Thoracic aorta (tissue), 2 donors: Measurements from ENCODE around the gene COPS6. TPM values are rescaled to one million over a fixed set of nuclear protein-coding genes. Genes with fewer than 3 reads are reported as not detected.

ENCODE experiments used
- ATAC-seq: fragments of 150-250 bp; one replicate; pipeline ENCODE4 v1.8.0; 2017; ENCODE audit warnings: low read depth; ENCODE audit not compliant: insufficient number of reproducible peaks, low FRiP score
- DNase-seq: peaks from one replicate; pipeline ENCODE4 v3.0.0-alpha.2; 2020; ENCODE audit warnings: low spot score
- H3K27ac ChIP-seq, 2 donors: fragments of 200-600 bp; sonication (generic); 1 replicate in 1 of 2; 2 replicates in 1 of 2; pipeline ENCODE4 v1.5.1; 2016; ENCODE audit warnings: mild to moderate bottlenecking in 2 of 2, moderate library complexity in 2 of 2
- H3K27me3 ChIP-seq: fragments of 200-600 bp; sonication (generic); replicated peaks from 2 replicates; pipeline ENCODE4 v1.6.0; 2016; ENCODE audit warnings: mild to moderate bottlenecking; ENCODE audit not compliant: insufficient read depth
- H3K36me3 ChIP-seq: fragments of 200-600 bp; sonication (generic); one replicate; pipeline ENCODE4 v1.5.1; 2016
- H3K4me1 ChIP-seq, 2 donors: fragments of 200-600 bp; sonication (generic); 1 replicate in 1 of 2; 2 replicates in 1 of 2; pipeline versions ENCODE4 v1.5.1 to v1.6.0; 2016; ENCODE audit warnings: low read depth in 2 of 2, mild to moderate bottlenecking in 1 of 2; ENCODE audit not compliant: control insufficient read depth in 1 of 2
- H3K4me3 ChIP-seq: fragments of 200-600 bp; sonication (generic); 2 replicates; pipeline ENCODE4 v1.5.1; 2016; ENCODE audit warnings: mild to moderate bottlenecking
- H3K9me3 ChIP-seq: fragments of 200-600 bp; sonication (generic); 2 replicates; pipeline ENCODE4 v1.5.1; 2016
- total RNA-seq, 2 donors: library from RNA; depleted of rRNA; stranded (reverse); fragments of >200 nt; gene quantifications; one replicate each; pipeline versions ENCODE4 v1.1.0 to v1.2.3, GENCODE V29; 2016
- TF ChIP-seq, protein P1 (sequence below): fragments of 200-600 bp; sonication (generic); IDR thresholded peaks from one replicate; pipeline ENCODE4 v1.5.1; 2019; ENCODE audit warnings: antibody characterized with exemption

The COPS6 gene
- total RNA-seq, 2 donors from 2014 or later = 40.4 to 76.2 TPM

DNA sequence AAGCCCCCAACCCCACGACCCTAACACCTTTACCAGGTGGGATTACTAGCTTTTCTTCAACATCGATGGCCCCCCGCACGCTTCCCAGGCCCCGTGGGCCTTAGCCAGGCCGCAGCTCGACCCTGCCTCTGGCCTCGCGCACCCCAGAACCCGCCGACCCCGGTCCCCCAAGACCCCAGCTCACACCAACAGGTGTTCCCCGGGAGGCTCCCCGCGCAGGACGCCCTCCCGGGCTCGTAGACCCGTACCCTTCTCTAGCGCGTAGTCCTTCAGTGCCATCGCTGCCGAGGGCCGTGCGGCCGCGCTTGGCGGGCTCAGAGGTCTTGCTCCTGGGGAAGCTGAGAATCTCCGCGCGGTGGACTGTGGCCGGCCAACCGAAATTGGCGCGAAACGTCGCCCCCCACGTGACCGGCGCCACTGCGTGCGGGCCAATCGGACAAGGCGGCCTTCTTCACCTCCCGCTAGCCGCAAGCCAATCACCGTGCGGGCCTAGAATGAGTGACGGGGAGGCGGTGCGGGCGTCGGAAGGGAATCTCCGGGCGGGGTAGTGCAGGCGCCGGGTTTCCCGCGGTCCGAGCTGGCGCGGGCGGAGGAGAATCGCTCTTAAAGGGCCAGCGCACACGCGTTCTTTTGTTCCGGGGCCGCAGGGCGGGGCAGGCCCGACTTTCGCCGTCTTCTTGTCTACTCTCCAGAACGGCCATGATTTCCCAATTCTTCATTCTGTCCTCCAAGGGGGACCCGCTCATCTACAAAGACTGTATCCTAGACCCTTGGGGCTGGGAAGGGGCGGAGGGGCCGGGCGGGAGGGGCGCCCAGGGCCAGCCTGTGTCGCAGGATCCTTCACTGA lies 12.5 kb downstream of the COPS6 start, which contains the start of the genes AP4M1 and MCM7:
Gene AP4M1 (plus strand): TSS at position 628 of the 847 bp plus-strand sequence. CDS start 72 bp downstream, at position 700.
Gene MCM7 (minus strand): TSS at position 382 of the 847 bp plus-strand sequence. CDS start 103 bp downstream, at position 279.
- ATAC-seq (peak; percentile 64), DNase-seq (peak; percentile 96)
- peaks cover 44% of the 10 kb centered on the region for H3K36me3 ChIP-seq
- H3K4me1 ChIP-seq = peaks cover 12 to 20% of the 10 kb centered on the region in 2 donors
- TF ChIP-seq, protein P1, sequence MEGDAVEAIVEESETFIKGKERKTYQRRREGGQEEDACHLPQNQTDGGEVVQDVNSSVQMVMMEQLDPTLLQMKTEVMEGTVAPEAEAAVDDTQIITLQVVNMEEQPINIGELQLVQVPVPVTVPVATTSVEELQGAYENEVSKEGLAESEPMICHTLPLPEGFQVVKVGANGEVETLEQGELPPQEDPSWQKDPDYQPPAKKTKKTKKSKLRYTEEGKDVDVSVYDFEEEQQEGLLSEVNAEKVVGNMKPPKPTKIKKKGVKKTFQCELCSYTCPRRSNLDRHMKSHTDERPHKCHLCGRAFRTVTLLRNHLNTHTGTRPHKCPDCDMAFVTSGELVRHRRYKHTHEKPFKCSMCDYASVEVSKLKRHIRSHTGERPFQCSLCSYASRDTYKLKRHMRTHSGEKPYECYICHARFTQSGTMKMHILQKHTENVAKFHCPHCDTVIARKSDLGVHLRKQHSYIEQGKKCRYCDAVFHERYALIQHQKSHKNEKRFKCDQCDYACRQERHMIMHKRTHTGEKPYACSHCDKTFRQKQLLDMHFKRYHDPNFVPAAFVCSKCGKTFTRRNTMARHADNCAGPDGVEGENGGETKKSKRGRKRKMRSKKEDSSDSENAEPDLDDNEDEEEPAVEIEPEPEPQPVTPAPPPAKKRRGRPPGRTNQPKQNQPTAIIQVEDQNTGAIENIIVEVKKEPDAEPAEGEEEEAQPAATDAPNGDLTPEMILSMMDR = no peak
- peak within 1 kb of the TSS; percentile 81 to 90 for H3K27ac ChIP-seq
- H3K9me3 ChIP-seq = no peaks in the 10 kb centered on the region
- H3K27me3 ChIP-seq = no peaks in the 10 kb centered on the region
- peak within 1 kb of the TSS; percentile 97 for H3K4me3 ChIP-seq

DNA sequence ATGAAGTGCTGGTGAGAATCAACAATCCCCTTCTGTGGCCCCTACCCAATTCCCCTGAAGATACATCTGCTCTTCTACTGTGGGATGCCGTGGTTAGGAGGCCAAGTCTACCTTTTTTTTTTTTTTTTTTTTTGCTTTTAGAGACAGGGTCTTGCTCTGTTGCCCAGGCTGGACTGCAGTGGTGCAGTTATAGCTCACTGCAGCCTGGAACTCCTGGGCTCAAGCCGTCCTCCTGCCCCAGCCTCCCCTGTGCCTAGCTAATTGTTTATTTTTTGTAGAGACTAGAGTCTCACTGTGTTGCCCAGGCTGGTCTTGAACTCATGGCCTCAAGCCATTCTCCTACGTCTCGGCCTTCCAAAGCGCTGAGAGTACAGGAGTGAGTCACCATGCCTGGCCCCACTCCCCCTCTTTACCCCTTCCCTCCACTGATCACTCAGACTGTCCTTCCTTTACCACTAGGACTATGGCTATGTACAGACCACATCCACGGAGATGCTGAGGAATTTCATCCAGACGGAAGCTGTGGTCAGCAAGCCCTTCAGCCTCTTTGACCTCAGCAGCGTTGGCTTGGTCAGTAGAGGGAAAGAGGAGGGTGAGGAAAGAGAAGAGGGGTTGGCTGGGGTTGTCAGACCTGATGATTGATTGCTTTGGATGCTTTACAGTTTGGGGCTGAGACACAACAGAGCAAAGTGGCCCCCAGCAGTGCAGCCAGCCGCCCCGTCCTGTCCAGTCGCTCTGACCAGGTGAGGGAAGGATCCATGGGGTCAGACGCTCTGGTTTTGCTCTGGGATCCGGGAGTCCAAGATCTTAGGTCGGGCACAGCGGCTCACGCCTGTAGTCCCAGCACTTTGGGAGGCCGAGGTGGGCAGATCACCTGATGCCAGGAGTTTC lies 14.4 kb downstream of the COPS6 start:
- ATAC-seq (no peak), DNase-seq (no peak)
- H3K4me1 ChIP-seq = peaks cover 12 to 20% of the 10 kb centered on the region in 2 donors
- H3K9me3 ChIP-seq = no peaks in the 10 kb centered on the region
- no peaks in the 10 kb centered on the region for H3K27me3 ChIP-seq
- H3K27ac ChIP-seq = peak overlapping the region in 1 of 2 donors; percentile 81
- TF ChIP-seq, protein P1 = no peak
- no peak overlapping the region for H3K4me3 ChIP-seq
- H3K36me3 ChIP-seq = peaks cover 40% of the 10 kb centered on the region

DNA sequence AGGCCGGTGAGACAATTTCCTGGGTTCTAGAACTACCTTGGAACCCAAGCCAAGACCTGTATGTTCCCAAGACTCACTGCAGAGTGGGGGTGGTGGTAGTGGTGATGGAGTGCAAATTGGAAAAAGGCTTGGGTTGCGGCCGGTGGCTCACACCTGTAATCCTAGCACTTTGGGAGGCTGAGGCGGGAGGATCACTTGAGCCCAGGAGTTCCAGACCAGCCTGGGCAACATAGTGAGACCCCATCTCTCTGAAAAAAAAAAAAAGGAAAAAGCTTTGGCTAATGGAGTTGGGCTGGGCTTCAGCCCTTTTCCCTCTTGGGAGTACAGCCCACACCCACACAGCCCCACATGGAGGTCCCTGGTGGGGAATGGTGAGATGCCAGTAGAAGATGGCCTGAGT lies 16.8 kb downstream of the COPS6 start:
- H3K27me3 ChIP-seq = no peaks in the 10 kb centered on the region
- TF ChIP-seq, protein P1 = no peak
- H3K4me1 ChIP-seq = peaks cover 6 to 8% of the 10 kb centered on the region in 2 donors
- H3K4me3 ChIP-seq = no peak overlapping the region
- DNase-seq (no peak), ATAC-seq (no peak)
- H3K27ac ChIP-seq = no peak overlapping the region
- no peaks in the 10 kb centered on the region for H3K9me3 ChIP-seq
- peaks cover 47% of the 10 kb centered on the region for H3K36me3 ChIP-seq

DNA sequence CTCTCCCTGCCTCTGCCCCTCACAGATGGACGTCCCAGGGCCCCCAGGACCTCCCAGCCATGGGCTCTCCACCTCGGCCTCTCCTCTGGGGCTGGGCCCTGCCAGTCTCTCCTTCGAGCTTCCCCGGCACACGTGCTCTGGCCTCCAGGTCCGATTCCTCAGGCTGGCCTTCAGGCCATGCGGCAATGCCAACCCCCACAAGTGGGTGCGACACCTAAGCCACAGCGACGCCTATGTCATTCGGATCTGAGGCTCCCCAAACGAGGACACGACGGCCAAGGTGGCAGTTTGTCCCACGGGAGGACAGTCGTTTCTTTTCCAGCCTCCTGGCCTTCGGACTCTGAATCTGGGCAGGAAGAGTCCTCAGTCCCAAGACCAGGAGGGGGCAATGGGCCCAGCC lies 17.9 kb downstream of the COPS6 start:
- H3K9me3 ChIP-seq = no peaks in the 10 kb centered on the region
- TF ChIP-seq, protein P1 = no peak
- no peak for ATAC-seq
- peaks cover 6 to 8% of the 10 kb centered on the region in 2 donors for H3K4me1 ChIP-seq
- H3K36me3 ChIP-seq = peaks cover 58% of the 10 kb centered on the region
- no peaks in the 10 kb centered on the region for H3K27me3 ChIP-seq
- H3K27ac ChIP-seq = no peak overlapping the region
- no peak for DNase-seq
- H3K4me3 ChIP-seq = no peak overlapping the region
